Muscle of back (tissue), 11 donors: Measurements from ENCODE around the gene PRPF6. TPM values are rescaled to one million over a fixed set of nuclear protein-coding genes. Genes with fewer than 3 reads are reported as not detected.
A peak's percentile ranks its signal among the peaks of the same experiment; 100 is the strongest.

Source experiments
- DNase-seq, 3 donors: peaks; one replicate each; pipeline versions ENCODE4 v3.0.0 to v3.0.0-alpha.2; 2013
- polyA plus RNA-seq, 10 donors: library from polyadenylated mRNA; unstranded; fragments of 120-200 nt; gene quantifications; one replicate each; pipeline ENCODE4 v1.2.1, GENCODE V29; 2013; ENCODE audit not compliant: insufficient read length in 10 of 10

PRPF6 gene
- polyA plus RNA-seq, 10 donors, result 45.9 to 58.2 (median 52.8) TPM

GRCh38 chr20:64032706-64033624 is 52.0 kb downstream of the PRPF6 start:
- DNase-seq, result no peak

- no peak for DNase-seq
Measured at GRCh38 chr20:64033981-64034493, 53.1 kb downstream of the PRPF6 start.

DNA sequence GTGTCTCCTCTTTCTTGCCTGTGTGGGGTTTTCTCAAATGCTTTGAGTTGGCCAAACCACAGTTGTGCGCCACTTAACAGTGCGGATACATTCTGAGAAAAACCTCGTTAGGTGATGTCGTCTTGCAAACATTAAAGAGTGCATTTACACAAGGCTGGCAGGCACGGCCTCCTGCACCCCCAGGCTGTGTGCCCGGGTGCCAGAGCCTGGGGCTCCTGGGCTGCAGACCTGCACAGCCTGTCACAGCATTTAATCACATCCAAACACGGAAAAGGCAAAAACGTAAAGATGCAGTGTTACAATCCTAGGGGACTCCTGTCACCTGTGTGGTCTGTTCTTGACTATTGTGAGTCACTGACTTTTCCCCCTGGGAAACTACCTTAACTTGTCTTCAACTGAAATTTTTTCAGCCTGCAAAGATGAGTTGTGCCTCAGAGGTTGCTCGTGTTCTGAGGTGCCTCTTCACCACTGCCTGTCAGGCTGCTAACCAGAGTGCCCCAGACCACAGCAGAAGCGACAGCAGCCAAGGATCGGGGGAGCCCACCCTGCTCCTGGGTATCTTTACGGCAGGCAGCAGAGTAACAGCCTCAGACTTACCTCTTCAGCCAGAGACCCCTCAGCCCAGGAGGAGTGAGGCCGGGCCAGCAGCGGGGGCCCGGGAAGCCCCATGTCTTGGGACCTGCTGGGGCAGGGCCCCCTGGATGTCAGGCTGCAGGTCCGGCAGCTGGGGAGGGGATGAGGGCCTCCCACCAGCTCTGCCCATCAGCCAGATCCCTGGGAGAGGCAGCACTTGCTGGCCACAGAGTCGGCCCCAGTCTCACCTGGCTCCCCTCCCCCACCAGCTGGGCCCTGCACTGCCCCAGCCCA is 54.4 kb downstream of the PRPF6 start:
- DNase-seq, result no peak

GRCh38 chr20:64035933-64036345 is 55.0 kb downstream of the PRPF6 start, which contains the start of gene C20orf204:
Gene C20orf204 (plus strand): TSS chr20:64036182. CDS start chr20:64036324, 142 bp downstream.
- no peak for DNase-seq

DNA sequence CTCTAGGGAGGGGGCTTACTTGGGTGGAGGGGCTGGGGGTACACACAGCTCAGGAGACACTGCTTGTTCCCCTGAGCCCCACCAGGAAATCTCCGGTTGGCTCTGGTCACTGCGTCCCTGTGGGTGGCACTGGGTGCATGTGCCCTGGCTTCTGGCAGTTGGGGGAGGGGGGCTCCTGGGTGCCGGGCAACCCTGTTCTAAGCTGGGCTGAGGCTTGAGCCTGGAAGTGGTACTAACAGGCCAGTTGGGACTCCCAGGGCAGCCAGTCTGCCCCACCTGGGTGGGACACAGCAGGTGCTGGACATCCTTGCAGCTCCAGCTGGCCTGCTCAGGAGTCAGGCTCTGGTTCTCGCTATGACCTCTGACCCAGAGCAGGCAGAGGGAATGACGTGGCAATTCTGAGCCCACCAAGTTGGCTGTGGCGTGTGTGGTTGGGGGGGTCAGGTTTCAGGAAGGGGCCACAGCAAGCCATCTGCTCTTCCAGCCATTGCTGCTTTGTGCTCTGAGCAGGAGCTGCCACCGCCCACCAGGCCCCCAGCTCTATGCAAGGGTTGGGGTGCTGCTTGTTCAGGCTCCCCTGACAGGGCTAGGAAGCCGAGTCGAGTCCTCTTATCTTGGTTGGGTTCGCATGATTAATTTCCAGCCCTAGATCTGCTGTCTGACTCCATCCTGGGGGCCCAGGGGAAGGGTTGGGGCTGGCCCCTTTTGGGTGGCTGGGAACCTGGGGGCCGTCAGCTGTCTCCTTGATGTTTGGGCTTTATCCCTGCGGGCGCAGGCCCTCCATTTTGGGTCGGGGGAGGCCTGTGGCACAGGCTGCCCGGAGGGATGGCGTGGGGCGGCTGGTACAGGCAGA is 55.6 kb downstream of the PRPF6 start:
- DNase-seq, result no peak

DNA sequence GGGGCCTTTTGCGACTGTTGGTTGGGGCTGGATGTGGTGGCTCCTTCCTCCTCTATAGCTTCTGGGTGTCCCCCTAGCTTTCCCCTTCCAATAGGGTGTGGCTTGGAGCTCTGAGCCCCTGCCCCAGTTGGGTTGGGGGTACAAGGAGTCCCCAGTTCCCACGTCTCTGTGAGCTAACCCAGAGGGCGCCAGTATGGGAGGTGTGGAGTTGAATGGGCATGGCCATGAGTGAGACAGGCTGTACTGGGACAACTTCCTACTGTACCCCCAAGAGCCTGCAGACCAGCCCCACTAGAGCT is 56.2 kb downstream of the PRPF6 start:
- DNase-seq, result no peak

- DNase-seq, result no peak
Measured at GRCh38 chr20:64037498-64038213, 56.7 kb downstream of the PRPF6 start.

DNA sequence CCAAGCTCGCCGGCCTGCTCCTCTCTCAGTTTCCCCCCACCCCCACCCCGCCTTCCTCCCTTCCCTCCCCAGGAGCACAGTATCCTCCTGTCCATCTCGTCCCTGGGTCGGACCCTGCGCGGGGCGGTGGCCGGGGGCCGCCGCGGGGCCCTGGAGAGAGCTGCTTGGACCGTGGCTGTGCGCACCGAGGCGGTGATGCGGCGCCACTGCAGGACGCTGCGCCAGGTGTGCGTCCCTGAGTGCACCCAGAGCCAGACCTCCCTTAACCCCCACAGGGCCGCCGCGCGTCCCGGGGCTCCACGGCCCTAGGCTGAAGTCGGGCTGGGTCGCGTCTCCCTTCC is 57.3 kb downstream of the PRPF6 start:
- no peak for DNase-seq

DNA sequence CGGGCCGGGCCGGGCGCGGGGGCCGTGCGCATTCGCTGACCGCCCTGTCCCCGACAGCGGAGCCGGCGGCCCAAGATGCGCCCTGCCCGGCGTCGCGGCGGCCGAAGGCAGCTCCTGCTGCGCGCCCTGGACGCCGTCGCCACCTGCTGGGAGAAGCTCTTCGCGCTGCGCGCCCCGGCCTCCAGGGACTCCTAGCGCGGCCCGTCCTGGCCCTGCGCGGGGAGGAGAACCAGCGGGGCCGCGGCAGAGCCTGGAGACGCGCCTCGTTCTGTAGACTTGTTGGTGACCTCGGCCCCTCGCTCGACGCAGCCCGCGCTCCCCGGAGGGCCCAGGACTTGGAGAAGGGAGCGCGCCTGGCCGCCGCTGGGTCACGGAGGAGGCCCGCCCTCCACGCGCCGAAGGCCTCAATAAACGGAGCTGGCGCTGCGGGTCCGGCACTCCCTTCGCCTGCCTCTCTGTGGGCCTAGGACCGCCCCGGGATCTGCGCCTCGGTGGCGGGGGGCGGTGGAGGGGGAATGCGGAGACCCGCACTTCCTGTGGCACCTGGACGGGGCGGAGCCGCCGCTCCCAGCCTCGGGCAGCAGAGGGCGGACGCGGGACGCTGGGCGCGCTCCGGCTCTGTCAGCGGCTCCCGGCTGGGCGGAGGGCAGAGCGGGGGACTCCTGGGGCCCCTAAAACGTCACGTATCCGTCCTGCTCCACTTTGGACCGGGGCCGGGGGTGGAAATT is 57.8 kb downstream of the PRPF6 start:
- DNase-seq, result peak; percentile 18 to 82 (median 58)

- no peak for DNase-seq
Measured at GRCh38 chr20:64039293-64040160, 58.6 kb downstream of the PRPF6 start.

DNA sequence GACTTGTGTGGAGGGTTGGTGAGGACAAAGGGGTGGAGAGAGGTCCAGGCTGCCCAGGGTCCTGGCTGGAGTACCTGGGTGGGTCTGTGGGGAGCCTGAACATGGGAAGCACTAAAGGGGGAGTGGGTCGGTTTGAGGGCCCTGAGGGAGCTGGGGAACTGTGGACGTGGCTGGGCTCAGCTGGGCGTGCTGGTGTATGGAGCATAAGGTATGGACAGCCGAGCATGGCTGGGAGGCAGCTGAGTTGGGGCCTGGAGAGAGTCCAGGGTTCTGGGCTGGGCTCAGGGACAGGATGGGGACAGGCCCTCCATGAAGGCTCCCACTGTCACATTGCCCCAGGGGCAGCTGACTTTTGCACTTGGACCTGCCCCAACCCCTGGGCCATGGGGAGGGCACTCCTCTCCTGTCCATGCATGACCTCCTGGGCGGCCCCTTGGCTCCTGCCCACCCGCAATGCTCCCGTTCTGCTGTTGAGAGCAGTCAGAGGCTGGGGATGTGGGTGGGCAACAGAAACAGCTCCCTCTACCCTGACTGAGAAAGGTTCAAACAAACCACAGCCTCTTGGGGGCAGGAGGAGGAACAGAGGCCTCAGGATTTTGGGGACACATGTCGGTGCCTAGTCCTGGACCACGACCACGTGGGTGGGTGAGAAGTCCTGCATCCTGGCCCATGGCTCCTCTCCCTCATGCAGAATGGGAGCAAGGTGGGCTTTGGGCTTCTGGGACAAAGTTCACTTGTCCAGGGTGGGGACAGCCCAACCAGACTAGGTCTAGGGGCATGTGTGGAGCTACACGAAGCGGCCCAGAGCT is 59.5 kb downstream of the PRPF6 start:
- no peak for DNase-seq

DNA sequence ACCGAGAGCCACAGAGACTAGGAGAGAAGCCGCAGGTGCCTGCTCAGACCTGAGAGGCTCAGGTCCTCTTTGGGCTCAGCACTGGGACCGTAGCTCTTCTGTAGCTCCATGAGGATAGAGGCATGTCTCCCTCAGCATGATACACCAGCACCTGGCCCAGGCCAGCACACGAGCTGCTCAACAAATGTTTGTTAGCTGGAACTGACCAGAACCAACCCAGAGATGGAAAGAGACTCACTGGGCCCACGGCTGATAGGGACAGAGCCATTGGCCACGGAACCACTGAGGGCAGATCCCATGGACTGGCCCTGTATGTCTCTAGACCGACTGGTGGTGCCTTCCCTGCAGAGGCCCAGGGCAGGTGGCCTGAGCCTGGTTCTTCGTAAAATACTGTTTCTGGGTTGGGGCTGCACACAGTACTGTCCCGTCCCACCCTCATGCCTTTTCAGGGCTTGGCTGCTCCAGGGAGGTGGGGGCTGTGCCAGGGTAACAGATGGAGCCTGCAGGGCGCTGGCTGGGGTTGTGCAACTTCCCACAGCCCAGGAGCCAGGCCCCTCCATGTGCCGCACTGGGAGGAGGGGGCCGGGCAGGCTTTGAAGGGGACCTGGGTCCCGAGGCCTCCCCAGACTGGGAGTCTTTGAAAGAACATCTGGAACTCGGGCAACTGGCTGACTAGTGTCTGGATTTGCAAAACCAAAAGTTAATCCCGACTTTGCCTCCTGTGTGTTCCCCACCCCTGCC is 60.3 kb downstream of the PRPF6 start:
- peak in 1 of 3 donors; percentile 18 for DNase-seq

- DNase-seq, result no peak
Measured at GRCh38 chr20:64041781-64042053, 60.8 kb downstream of the PRPF6 start.

DNA sequence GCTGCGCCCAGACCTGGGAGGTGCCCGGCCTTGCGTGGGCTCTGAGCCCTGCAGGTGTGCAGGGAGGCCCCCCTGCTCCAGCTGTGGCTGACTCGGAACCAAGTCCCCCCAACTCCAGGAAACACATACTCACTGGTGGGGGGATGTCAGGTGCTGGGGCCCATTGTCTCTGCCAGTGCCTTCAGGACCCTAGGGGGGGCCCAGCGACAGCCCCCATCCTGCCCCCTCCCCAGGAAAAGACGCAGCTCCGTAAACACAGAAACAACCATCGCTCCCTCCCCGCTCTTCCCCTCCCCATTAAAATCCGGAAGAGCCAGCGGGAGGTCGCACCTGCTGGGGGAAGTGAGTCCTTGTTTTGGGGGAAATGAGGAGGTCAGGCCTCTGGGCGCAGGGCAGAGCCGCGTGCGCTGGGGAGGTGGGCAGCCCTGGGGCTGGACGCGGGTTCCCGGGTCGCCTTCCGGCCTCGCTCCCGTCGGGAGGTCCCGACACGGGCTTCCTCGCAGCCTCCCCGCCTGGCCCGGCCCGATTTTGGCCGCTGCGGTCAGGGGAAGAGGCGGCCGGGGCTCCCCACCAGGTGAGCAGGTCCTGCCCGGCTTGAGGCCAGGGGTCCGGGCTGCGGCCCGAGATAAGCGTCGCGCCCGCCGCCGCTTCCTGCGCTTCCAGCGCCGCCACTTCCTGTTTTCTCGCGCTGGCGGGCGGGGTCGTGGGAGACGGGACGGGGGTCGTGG is 61.3 kb downstream of the PRPF6 start:
- DNase-seq, result no peak

DNA sequence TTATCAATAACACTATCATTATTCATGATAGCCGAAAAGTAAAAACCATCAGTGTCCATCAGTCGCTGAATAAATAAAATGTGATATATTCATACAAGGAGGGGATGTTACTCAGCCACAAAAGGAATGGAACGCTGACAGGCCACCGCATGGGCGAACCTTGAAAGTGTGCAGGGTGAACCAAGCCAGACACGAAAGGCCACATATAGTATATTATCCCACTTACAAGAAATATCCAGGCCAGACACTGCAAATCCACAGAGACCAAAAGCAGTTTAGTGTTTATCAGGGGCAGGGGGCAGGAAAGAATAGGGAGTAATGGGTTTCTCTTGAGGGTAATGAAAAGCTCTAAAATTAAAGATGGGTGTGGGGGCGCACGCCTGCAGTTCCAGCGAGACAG is 62.8 kb downstream of the PRPF6 start:
- DNase-seq, result no peak

- no peak for DNase-seq
Measured at GRCh38 chr20:64044484-64045247, 63.7 kb downstream of the PRPF6 start.
